Superior temporal gyrus (tissue), 1 donor: Measurements from ENCODE around the gene DGAT2L6.
"Not testable (repeated sequence)": the region's sequence is repeated elsewhere in the genome, so short reads cannot be mapped to it uniquely, and the experiment has no call there.

ENCODE experiments used
- DNase-seq: peaks from one replicate; pipeline ENCODE4 v3.0.0-alpha.2; 2016; ENCODE audit errors: extremely low spot score

Gene DGAT2L6

GRCh38 chrX:70196961-70197720 is 19.9 kb downstream of the DGAT2L6 start:
- DNase-seq = peak; percentile 7

DNA sequence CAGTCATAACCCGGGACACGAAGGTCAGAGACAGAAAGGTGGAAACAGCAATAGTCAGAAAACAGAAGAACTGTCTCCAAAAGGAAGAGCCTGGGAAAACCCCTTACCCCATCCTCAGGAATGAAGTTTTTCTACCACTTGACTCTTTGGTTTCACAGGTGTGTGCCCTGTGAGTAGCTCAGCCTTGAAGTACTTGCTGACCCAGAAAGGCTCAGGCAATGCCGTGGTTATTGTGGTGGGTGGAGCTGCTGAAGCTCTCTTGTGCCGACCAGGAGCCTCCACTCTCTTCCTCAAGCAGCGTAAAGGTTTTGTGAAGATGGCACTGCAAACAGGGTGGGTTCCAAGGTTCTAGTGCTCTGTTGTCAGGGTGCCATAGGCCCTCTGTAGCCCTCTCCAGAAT is 24.4 kb downstream of the DGAT2L6 start:
- DNase-seq = no peak

- DNase-seq = no peak
Measured at GRCh38 chrX:70208479-70208878, 31.2 kb downstream of the DGAT2L6 start.

DNA sequence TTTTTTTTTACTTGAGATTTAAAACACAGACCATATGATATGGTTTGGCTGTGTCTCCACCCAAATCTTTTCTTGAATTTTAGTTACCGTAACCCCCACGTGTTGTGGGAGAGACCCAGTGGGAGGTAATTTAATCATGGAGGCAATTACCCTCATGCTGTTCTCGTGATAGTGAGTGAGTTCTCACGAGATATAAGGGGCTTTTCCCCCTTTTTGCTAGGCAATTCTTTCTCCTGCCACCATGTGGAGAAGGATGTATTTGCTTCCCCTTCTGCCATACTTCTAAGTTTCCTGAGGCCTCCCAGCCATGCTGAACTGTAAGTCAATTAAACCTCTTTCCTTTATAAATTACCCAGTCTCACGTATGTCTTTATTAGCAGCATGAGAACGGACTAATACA is 32.3 kb downstream of the DGAT2L6 start:
- DNase-seq = not testable (repeated sequence)

GRCh38 chrX:70219938-70220764 is 42.9 kb downstream of the DGAT2L6 start:
- no peak for DNase-seq

- no peak for DNase-seq
Measured at GRCh38 chrX:70226048-70226447, 48.8 kb downstream of the DGAT2L6 start.

- no peak for DNase-seq
Measured at GRCh38 chrX:70226687-70227086, 49.4 kb downstream of the DGAT2L6 start.

DNA sequence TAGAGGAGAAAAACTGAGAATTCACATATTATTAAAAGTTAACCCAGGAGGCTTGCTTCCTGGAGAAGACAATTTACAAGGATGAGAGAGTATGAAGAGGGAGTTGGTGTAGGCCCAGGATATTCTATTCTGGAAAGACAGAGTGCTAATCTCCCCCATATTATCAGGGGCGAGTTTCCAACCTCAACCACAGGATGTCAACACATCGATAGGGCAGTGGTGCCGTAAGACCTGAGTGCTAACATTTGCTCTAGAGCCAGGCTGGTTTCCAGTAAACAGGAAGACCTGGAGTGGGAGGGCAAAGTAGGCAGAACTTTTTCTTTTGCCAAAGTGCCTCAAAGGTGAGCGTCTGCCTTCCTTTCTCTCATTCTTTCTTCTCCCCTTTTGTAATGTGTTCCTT is 54.4 kb downstream of the DGAT2L6 start:
- no peak for DNase-seq

DNA sequence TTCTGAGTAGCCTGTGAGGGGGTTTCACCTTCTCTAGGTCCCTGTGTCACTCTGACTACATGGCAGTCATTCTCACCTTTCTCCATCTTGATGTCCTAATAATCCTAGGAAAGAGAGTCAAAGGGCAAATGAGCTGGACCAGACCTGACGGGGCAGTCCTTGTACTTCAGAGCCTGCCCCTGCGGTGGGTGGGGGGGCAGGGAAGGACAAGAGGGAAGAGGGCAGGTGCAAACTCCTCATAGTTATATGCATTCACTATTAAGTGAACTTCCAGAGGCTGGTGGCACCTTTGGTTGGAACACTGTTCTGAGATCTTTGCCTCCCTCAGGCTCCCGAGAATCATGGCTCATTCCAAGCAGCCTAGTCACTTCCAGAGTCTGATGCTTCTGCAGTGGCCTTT is 57.1 kb downstream of the DGAT2L6 start, which contains the start of gene AWAT1:
AWAT1 (plus strand) TSS at position 301 of the 400 bp plus-strand sequence; CDS start at position 342, 41 bp downstream.
- DNase-seq = no peak

GRCh38 chrX:70240751-70241150 is 63.5 kb downstream of the DGAT2L6 start:
- no peak for DNase-seq

GRCh38 chrX:70241501-70241900 is 64.2 kb downstream of the DGAT2L6 start:
- no peak for DNase-seq

DNA sequence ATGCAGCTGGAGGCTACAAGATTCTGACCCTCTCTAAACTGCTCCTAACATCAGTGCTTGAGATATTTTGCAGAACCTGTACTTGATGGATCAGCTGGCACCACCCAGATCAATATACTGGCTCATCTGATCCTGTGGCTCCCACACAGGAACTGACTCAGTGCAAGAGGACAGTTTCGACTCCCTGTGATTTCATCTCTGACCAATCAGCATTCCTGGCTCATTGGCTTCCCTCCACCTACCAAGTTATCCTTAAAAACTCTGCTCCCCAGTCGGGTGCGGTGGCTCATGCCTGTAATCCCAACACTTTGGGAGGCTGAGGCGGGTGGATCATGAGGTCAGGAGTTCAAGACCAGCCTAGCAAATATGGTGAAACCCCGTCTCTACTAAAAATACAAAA is 66.3 kb downstream of the DGAT2L6 start:
- DNase-seq = not testable (repeated sequence)

DNA sequence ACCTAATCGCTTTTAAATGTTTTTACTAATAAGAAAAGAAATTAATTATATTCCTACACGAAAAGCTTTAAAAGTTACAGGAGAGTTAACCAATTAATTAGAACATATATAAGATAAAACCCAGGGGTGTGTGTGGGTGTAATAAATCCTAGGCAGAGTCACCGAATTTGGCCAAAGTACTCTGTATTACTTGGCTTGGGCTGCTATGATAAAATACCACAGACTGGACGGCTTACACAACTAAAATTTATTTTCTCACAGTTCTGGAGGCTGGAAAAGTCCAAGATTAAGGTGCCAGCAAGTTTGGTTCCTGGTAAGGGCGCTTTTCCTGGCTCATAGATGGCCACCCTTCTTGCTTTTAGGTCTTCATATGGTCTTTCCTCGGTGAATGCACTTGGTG is 67.6 kb downstream of the DGAT2L6 start:
- no peak for DNase-seq

GRCh38 chrX:70247252-70247651 is 70.0 kb downstream of the DGAT2L6 start:
- DNase-seq = no peak

- DNase-seq = no peak
Measured at GRCh38 chrX:70252491-70252890, 75.2 kb downstream of the DGAT2L6 start.

DNA sequence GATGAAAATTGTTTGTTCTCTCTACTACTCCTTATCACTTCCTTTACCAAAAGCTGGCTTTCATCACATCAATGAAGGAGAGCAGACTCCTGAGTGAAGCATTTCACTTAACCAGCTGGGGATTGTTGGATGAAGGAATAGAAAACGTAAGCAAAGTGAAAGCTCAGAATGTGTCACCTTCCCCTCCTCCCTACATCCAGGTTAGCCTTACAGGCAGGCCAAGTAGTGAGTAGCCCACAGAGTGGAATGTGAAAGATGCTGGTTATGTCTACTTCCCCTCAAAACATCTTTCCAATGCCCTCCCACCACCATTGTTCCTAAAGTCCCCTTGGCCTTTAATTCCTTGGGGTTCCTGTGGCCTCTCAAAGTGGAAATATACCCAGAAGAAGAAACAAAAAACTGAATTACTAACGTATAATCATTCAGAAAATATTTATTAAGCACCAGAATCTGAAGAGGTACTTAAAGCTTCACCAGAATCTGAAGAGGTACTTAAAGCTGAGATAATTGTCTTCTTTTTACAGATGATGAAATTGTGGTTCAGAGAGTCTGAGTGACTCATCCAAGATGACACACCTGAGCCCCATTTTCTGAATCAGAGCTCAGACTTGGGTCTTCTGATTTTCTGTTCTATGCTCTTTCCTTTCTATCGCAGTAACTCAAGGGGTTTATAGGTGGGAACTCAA is 76.2 kb downstream of the DGAT2L6 start:
- no peak for DNase-seq

DNA sequence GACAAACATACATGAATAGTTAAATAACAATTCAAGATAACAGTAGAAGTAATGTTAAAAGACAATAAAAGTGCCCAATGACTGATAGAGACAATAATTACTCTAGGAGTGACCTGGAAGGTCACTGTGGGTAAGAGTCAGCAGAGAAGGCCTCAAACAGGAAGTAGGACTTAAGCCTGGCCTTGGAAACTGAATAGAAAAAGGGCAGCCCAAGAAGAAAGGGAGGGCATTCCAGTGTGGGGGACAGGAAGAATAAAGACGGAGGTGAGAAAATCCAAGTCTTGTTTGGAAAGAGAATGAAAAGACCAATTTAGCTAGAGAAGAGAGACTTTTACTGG is 76.7 kb downstream of the DGAT2L6 start:
- DNase-seq = no peak

DNA sequence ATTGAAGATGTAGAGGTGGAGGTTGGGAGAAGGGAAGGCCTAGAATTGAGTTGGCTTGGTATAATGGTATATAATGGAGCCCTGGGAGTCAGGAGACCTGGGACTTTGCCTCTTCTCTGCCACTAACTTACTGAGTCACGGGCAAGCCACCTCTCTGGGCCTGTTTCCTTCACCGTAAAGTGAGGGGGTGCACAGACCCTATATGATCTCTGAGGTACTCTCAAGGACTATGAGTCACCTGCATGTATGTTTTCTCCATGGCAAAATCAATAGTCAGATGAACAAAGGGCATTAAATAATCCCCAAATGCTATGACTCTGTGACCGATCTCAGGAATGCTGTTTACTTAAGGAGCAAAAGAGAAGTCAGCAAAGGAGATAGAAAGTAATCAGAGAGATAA is 77.6 kb downstream of the DGAT2L6 start:
- DNase-seq = no peak
